ENCODE results near the gene DCLK1.
A peak's percentile ranks its signal among the peaks of the same experiment; 100 is the strongest.

The DCLK1 gene

GRCh38 chr13:35780613-35781012 lies 350.6 kb downstream of the DCLK1 start:
- DNase-seq = no peak

GRCh38 chr13:35771898-35772297 lies 359.3 kb downstream of the DCLK1 start:
- no peak for DNase-seq

- no peak for DNase-seq
Measured at GRCh38 chr13:35770756-35771297, 360.4 kb downstream of the DCLK1 start.

- no peak for DNase-seq
Measured at GRCh38 chr13:35769812-35770211, 361.4 kb downstream of the DCLK1 start.

GRCh38 chr13:35768551-35768950 lies 362.6 kb downstream of the DCLK1 start:
- DNase-seq = no peak

- no peak for DNase-seq
Measured at GRCh38 chr13:35768073-35768472, 363.1 kb downstream of the DCLK1 start.

GRCh38 chr13:35767256-35767976 lies 363.8 kb downstream of the DCLK1 start:
- no peak for DNase-seq

GRCh38 chr13:35766663-35767062 lies 364.5 kb downstream of the DCLK1 start:
- no peak for DNase-seq

- no peak for DNase-seq
Measured at GRCh38 chr13:35765941-35766340, 365.2 kb downstream of the DCLK1 start.

GRCh38 chr13:35765366-35765765 lies 365.8 kb downstream of the DCLK1 start:
- DNase-seq = no peak

- no peak for DNase-seq
Measured at GRCh38 chr13:35764326-35765015, 366.7 kb downstream of the DCLK1 start.

- no peak for DNase-seq
Measured at GRCh38 chr13:35763782-35764123, 367.4 kb downstream of the DCLK1 start.

GRCh38 chr13:35763060-35763781 lies 368.0 kb downstream of the DCLK1 start:
- no peak for DNase-seq

GRCh38 chr13:35761440-35762252 lies 369.5 kb downstream of the DCLK1 start:
- no peak for DNase-seq

GRCh38 chr13:35760735-35761281 lies 370.4 kb downstream of the DCLK1 start:
- DNase-seq = no peak

- DNase-seq = no peak
Measured at GRCh38 chr13:35747594-35747993, 383.6 kb downstream of the DCLK1 start.

GRCh38 chr13:35744566-35745178 lies 386.5 kb downstream of the DCLK1 start:
- DNase-seq = peak; percentile 54

GRCh38 chr13:35744144-35744543 lies 387.0 kb downstream of the DCLK1 start:
- no peak for DNase-seq

GRCh38 chr13:35743165-35743564 lies 388.0 kb downstream of the DCLK1 start:
- DNase-seq = no peak

- DNase-seq = no peak
Measured at GRCh38 chr13:35741657-35742056, 389.5 kb downstream of the DCLK1 start.

GRCh38 chr13:35736876-35737275 lies 394.3 kb downstream of the DCLK1 start:
- no peak for DNase-seq

- DNase-seq = no peak
Measured at GRCh38 chr13:35733827-35734226, 397.4 kb downstream of the DCLK1 start.

All from right forelimb (tissue), 1 donor.